SK-N-SH (cell line): ENCODE measurements around the gene CXorf65.

Source experiments
- CHD2 ChIP-seq: fragments of 150-350 bp; IDR thresholded peaks from 2 replicates; pipeline ENCODE4 v1.6.1; 2018; ENCODE audit warnings: low read length; ENCODE audit not compliant: partially characterized antibody
- CTCF ChIP-seq: fragments of 200-600 bp; sonication (generic); IDR thresholded peaks from 2 replicates; pipeline ENCODE4 v1.6.1; 2017; ENCODE audit warnings: antibody characterized with exemption, mild to moderate bottlenecking, moderate library complexity
- EZH2phosphoT487 ChIP-seq: fragments of 200-600 bp; sonication (generic); IDR thresholded peaks from 2 replicates; pipeline ENCODE4 v1.6.1; 2017; ENCODE audit warnings: low read depth, mixed run types, mild to moderate bottlenecking, antibody characterized with exemption, moderate library complexity, borderline replicate concordance
- MAX ChIP-seq: IDR thresholded peaks from 2 replicates; pipeline ENCODE4 v1.4.0; 2012; ENCODE audit warnings: low read depth
- POLR2AphosphoS5 ChIP-seq: IDR thresholded peaks from 2 replicates; pipeline ENCODE4 v1.6.1; 2012; ENCODE audit warnings: low read depth, low read length
- SIN3A ChIP-seq: IDR thresholded peaks from 2 replicates; pipeline ENCODE4 v1.6.1; 2012; ENCODE audit warnings: low read depth, mild to moderate bottlenecking, low read length, moderate library complexity, borderline replicate concordance

- TF ChIP-seq MAX (no peak), CTCF (no peak), POLR2AphosphoS5 (no peak), EZH2phosphoT487 (no peak), CHD2 (no peak), SIN3A (no peak)
Observed at GRCh38 chrX:71105628-71106027, 912 bp downstream of the CXorf65 start.
